Astrocyte (in vitro differentiated cells and primary cell): ENCODE results near the gene CELF2. TPM values are rescaled to one million over a fixed set of nuclear protein-coding genes. Genes with fewer than 3 reads are reported as not detected.

Experiments
- DNase-seq: peaks from one replicate; pipeline ENCODE4 v3.0.0-alpha.2; 2010; ENCODE audit warnings: low read depth
- FAIRE-seq: peaks from 2 replicates; lab custom pipeline; 2011; peaks lifted over from hg19 to GRCh38; lab: Jason Lieb, UNC
- H2AFZ ChIP-seq: 2 replicates; pipeline ENCODE4 v1.6.0; 2012; ENCODE audit warnings: low read depth, low read length, inconsistent platforms
- H3K27ac ChIP-seq: 2 replicates; pipeline ENCODE4 v1.5.1; 2011; ENCODE audit warnings: low read depth, low read length, inconsistent platforms
- H3K27me3 ChIP-seq: 2 replicates; pipeline ENCODE4 v1.6.0; 2011; ENCODE audit warnings: low read length, inconsistent platforms; ENCODE audit not compliant: insufficient read depth
- H3K36me3 ChIP-seq: 2 replicates; pipeline ENCODE4 v1.5.1; 2011; ENCODE audit warnings: low read length, inconsistent platforms; ENCODE audit not compliant: insufficient read depth
- H3K4me1 ChIP-seq: 2 replicates; pipeline ENCODE4 v1.5.1; 2011; ENCODE audit warnings: low read length, inconsistent platforms; ENCODE audit not compliant: insufficient read depth
- H3K4me2 ChIP-seq: 2 replicates; pipeline ENCODE4 v1.6.0; 2012; ENCODE audit warnings: low read length, inconsistent platforms
- H3K4me3 ChIP-seq: 2 replicates; pipeline ENCODE4 v1.5.1; 2011; ENCODE audit warnings: low read depth, mild to moderate bottlenecking, low read length, inconsistent platforms; ENCODE audit not compliant: insufficient read depth
- H3K79me2 ChIP-seq: 2 replicates; pipeline ENCODE4 v1.6.0; 2012; ENCODE audit warnings: mild to moderate bottlenecking, low read length, inconsistent platforms; ENCODE audit not compliant: insufficient read depth
- H3K9ac ChIP-seq: 2 replicates; pipeline ENCODE4 v1.6.0; 2012; ENCODE audit warnings: mild to moderate bottlenecking, low read length, inconsistent platforms
- H3K9me3 ChIP-seq: 2 replicates; pipeline ENCODE4 v1.5.1; 2012; ENCODE audit warnings: low read depth, mild to moderate bottlenecking, low read length, inconsistent platforms; ENCODE audit not compliant: insufficient read depth
- H4K20me1 ChIP-seq: 2 replicates; pipeline ENCODE4 v1.6.0; 2012; ENCODE audit warnings: low read length, inconsistent platforms; ENCODE audit not compliant: insufficient read depth
- H3K27ac Mint-ChIP-seq: one replicate; pipeline ENCODE4 v1.8.0; 2021; ENCODE audit warnings: mild to moderate bottlenecking, mixed read lengths; ENCODE audit not compliant: unreplicated experiment
- H3K27me3 Mint-ChIP-seq: one replicate; pipeline ENCODE4 v1.8.0; 2021; ENCODE audit warnings: low read depth, mixed read lengths; ENCODE audit not compliant: unreplicated experiment
- H3K36me3 Mint-ChIP-seq: one replicate; pipeline ENCODE4 v1.8.0; 2021; ENCODE audit warnings: low read depth, mixed read lengths; ENCODE audit not compliant: unreplicated experiment
- H3K4me1 Mint-ChIP-seq: one replicate; pipeline ENCODE4 v1.8.0; 2021; ENCODE audit warnings: low read depth, mixed read lengths; ENCODE audit not compliant: unreplicated experiment
- H3K4me3 Mint-ChIP-seq: one replicate; pipeline ENCODE4 v1.8.0; 2021; ENCODE audit warnings: mild to moderate bottlenecking, moderate library complexity, mixed read lengths; ENCODE audit not compliant: unreplicated experiment
- H3K9me3 Mint-ChIP-seq: one replicate; pipeline ENCODE4 v1.8.0; 2021; ENCODE audit warnings: mild to moderate bottlenecking, mixed read lengths; ENCODE audit not compliant: unreplicated experiment
- CTCF ChIP-seq: IDR thresholded peaks from 2 replicates; pipeline ENCODE4 v1.5.1; 2011; ENCODE audit warnings: low read depth, mild to moderate bottlenecking, inconsistent platforms, low read length, moderate library complexity; ENCODE audit not compliant: insufficient read depth
- EZH2 ChIP-seq: IDR thresholded peaks from 2 replicates; pipeline ENCODE4 v1.6.1; 2012; ENCODE audit warnings: mild to moderate bottlenecking, low read length, inconsistent platforms; ENCODE audit not compliant: insufficient read depth
- total RNA-seq: library from RNA; stranded (reverse); gene quantifications from 2 replicates; pipeline ENCODE4 v1.2.1, GENCODE V29; 2021

The CELF2 gene
- total RNA-seq, 1 donor from 2014 or later, result 76.1 TPM

GRCh38 chr10:11081408-11081807 is 63.7 kb downstream of the CELF2 start:
- H2AFZ ChIP-seq, result no peak overlapping the region
- peaks cover 2% of the 10 kb centered on the region for H3K36me3 Mint-ChIP-seq
- no peak overlapping the region for H3K27ac ChIP-seq
- peaks cover 5% of the 10 kb centered on the region for H3K4me1 Mint-ChIP-seq
- no peak overlapping the region for H3K27ac Mint-ChIP-seq
- H3K27me3 ChIP-seq, result no peaks in the 10 kb centered on the region
- no peak overlapping the region for H3K4me2 ChIP-seq
- no peaks in the 10 kb centered on the region for H3K9me3 Mint-ChIP-seq
- no peaks in the 10 kb centered on the region for H3K36me3 ChIP-seq
- no peaks in the 10 kb centered on the region for H4K20me1 ChIP-seq
- H3K9me3 ChIP-seq, result no peaks in the 10 kb centered on the region
- FAIRE-seq (no peak), DNase-seq (no peak)
- no peaks in the 10 kb centered on the region for H3K79me2 ChIP-seq
- no peak overlapping the region for H3K4me3 ChIP-seq
- H3K4me1 ChIP-seq, result no peaks in the 10 kb centered on the region
- H3K27me3 Mint-ChIP-seq, result no peaks in the 10 kb centered on the region
- TF ChIP-seq EZH2 (no peak), CTCF (no peak)
- H3K9ac ChIP-seq, result no peak overlapping the region
- H3K4me3 Mint-ChIP-seq, result no peak overlapping the region

- FAIRE-seq (no peak), DNase-seq (no peak)
- Histone ChIP-seq H3K27ac (no peak overlapping the region), H3K79me2 (no peaks in the 10 kb centered on the region), H3K9ac (no peak overlapping the region), H3K4me3 (no peak overlapping the region), H3K4me1 (no peaks in the 10 kb centered on the region), H3K36me3 (no peaks in the 10 kb centered on the region), H3K27me3 (no peaks in the 10 kb centered on the region), H3K4me2 (no peak overlapping the region), H4K20me1 (no peaks in the 10 kb centered on the region), H3K9me3 (no peaks in the 10 kb centered on the region), H2AFZ (no peak overlapping the region)
- H3K36me3 Mint-ChIP-seq, result peaks cover 2% of the 10 kb centered on the region
- no peak overlapping the region for H3K27ac Mint-ChIP-seq
- H3K9me3 Mint-ChIP-seq, result no peaks in the 10 kb centered on the region
- H3K4me1 Mint-ChIP-seq, result peaks cover 5% of the 10 kb centered on the region
- TF ChIP-seq CTCF (no peak), EZH2 (no peak)
- H3K27me3 Mint-ChIP-seq, result no peaks in the 10 kb centered on the region
- H3K4me3 Mint-ChIP-seq, result no peak overlapping the region
Measured at GRCh38 chr10:11082526-11082925, 64.9 kb downstream of the CELF2 start.

- no peak overlapping the region for H3K4me3 ChIP-seq
- H3K27ac Mint-ChIP-seq, result no peak overlapping the region
- H3K4me2 ChIP-seq, result no peak overlapping the region
- H3K36me3 Mint-ChIP-seq, result peaks cover 2% of the 10 kb centered on the region
- FAIRE-seq, result no peak
- H3K79me2 ChIP-seq, result no peaks in the 10 kb centered on the region
- no peak overlapping the region for H3K4me3 Mint-ChIP-seq
- no peaks in the 10 kb centered on the region for H3K27me3 Mint-ChIP-seq
- no peaks in the 10 kb centered on the region for H3K9me3 ChIP-seq
- H3K27ac ChIP-seq, result no peak overlapping the region
- no peaks in the 10 kb centered on the region for H4K20me1 ChIP-seq
- peaks cover 5% of the 10 kb centered on the region for H3K4me1 Mint-ChIP-seq
- H3K4me1 ChIP-seq, result no peaks in the 10 kb centered on the region
- no peaks in the 10 kb centered on the region for H3K36me3 ChIP-seq
- DNase-seq, result no peak
- H2AFZ ChIP-seq, result no peak overlapping the region
- H3K9me3 Mint-ChIP-seq, result no peaks in the 10 kb centered on the region
- TF ChIP-seq CTCF (no peak), EZH2 (no peak)
- no peak overlapping the region for H3K9ac ChIP-seq
- H3K27me3 ChIP-seq, result no peaks in the 10 kb centered on the region
Measured at GRCh38 chr10:11083051-11083450, 65.4 kb downstream of the CELF2 start.
